NB4 (cell line): ENCODE measurements around the gene KLHL3.

Experiments used
- DNase-seq: peaks from one replicate; pipeline ENCODE4 v3.0.0; 2010; ENCODE audit warnings: low read depth
- H3K4me3 ChIP-seq: one replicate; pipeline ENCODE4 v1.5.1; 2011; ENCODE audit warnings: mild to moderate bottlenecking, low read depth, low read length, moderate library complexity
- CTCF ChIP-seq: IDR thresholded peaks from one replicate; pipeline ENCODE4 v1.5.1; 2012; ENCODE audit warnings: low read depth, low read length
- MYC ChIP-seq: IDR thresholded peaks from 2 replicates; pipeline ENCODE4 v1.6.1; 2011; ENCODE audit warnings: low read depth, low read length
- POLR2A ChIP-seq: IDR thresholded peaks from 2 replicates; pipeline ENCODE4 v1.6.1; 2011; ENCODE audit warnings: mild to moderate bottlenecking; ENCODE audit not compliant: insufficient read length; ENCODE audit errors: extremely low read depth
- TF ChIP-seq, protein P1 (sequence below): IDR thresholded peaks from 2 replicates; pipeline ENCODE4 v1.6.1; 2011; ENCODE audit warnings: low read depth, low read length

KLHL3 gene

DNA sequence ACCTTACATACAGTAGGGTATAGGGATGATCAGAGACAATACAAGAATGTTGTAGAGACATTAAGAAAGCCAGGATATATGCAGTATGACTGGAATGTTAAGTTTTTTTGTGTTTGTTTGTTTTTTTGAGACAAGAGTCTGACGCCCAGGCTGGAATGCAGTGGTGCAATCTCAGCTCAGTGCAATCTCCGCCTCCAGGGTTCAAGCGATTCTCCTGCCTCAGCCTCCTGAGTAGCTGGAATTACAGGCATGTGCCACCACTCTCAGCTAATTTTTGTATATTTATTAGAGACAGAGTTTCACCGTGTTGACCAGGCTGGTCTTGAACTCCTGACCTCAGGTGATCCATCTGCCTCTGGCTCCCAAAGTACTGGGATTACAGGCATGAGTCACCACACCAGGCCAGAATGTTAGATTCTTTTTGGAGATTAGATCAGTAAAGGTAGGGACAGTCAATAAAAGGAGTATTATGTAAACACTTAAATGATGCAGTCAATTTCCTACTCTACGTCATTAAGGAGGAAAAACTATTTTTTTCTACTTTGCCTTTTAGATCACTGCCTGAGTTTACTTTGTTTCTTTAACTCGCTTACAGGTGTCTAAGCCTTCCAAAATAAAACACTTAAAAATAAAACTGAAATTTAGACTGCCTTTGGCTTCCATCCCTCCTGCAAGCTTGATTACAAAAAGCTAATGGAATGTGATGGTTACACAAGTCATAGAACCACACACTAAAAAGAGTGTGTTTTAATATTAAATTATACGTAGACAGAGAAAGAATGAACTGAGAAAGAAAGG lies 25.0 kb upstream of the KLHL3 start:
- no peak overlapping the region for H3K4me3 ChIP-seq
- TF ChIP-seq CTCF (no peak), POLR2A (no peak), MYC (no peak)
- TF ChIP-seq, protein P1, sequence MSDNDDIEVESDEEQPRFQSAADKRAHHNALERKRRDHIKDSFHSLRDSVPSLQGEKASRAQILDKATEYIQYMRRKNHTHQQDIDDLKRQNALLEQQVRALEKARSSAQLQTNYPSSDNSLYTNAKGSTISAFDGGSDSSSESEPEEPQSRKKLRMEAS, result no peak
- DNase-seq, result no peak

GRCh38 chr5:137760294-137760693 lies 24.4 kb upstream of the KLHL3 start:
- no peak for DNase-seq
- no peak overlapping the region for H3K4me3 ChIP-seq
- TF ChIP-seq POLR2A, result no peak

DNA sequence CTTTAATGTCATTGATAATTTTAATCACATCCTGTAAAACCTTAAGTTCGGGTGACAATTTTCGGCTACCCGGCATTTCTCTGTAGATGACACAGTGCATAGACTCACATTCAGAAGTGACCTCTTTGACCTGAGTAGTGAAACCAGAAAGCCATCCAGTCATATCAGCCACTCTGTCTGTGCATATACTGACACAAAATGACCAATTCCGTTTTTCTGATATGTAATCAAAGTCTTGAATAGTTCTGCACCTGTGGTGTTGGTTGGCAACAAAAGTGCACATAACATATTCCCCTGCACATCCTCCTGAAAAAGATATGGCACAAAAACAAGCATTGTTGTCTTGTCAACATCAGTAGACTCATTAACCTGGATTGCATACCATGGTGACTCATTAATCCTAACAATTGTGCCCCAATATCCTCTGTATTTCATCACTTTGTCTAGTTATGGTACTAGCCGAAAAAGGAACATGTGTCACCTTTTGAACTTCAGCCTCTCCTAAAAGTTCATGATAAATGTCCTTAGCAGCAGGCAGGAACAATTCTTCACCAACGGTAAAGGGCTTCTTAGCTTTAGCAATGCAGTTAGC lies 22.9 kb upstream of the KLHL3 start:
- H3K4me3 ChIP-seq, result no peak overlapping the region
- no peak for DNase-seq
- TF ChIP-seq CTCF, result no peak

DNA sequence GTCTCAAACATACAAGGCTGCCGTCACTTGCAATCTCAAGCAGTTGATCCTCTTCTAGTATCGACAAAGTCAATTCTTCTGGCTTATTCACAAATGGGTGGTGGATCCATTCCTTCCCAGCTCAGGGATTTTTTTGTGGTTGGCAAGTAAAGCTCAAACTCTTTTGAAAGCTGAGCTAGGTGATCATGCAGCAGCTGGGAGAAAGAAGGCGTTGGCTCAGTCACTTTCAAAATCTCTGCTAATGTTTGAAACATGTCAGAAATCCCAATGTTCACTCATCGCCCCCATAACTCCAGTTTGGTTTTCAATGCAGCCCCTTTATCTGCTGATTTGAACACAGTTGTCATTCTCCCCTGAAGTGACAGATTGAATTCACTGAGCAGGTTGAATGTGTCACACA lies 22.2 kb upstream of the KLHL3 start:
- DNase-seq, result no peak
- H3K4me3 ChIP-seq, result no peak overlapping the region
- no peak for TF ChIP-seq MYC
- TF ChIP-seq, protein P1, result no peak
- TF ChIP-seq CTCF, result no peak
- no peak for TF ChIP-seq POLR2A

DNA sequence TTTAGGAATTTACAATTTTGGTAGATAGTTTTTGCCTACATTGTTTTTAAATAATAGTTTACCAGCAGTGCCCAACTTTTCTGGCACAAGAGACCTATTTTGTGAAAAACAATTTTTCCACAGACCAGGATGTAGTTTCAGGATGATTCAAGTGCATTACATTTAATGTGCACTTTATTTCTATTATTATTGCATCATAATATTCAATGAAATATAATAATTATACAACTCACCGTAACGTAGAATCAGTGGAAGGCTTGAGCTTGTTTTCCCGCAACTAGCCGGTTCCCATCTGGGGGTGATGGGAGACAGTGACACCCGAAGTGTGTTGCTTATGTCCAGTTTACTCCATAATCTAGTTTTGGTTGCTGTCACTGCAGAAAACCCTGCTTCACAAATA lies 21.7 kb upstream of the KLHL3 start:
- TF ChIP-seq, protein P1, result no peak
- TF ChIP-seq MYC (no peak), POLR2A (no peak), CTCF (no peak)
- H3K4me3 ChIP-seq, result no peak overlapping the region
- no peak for DNase-seq

DNA sequence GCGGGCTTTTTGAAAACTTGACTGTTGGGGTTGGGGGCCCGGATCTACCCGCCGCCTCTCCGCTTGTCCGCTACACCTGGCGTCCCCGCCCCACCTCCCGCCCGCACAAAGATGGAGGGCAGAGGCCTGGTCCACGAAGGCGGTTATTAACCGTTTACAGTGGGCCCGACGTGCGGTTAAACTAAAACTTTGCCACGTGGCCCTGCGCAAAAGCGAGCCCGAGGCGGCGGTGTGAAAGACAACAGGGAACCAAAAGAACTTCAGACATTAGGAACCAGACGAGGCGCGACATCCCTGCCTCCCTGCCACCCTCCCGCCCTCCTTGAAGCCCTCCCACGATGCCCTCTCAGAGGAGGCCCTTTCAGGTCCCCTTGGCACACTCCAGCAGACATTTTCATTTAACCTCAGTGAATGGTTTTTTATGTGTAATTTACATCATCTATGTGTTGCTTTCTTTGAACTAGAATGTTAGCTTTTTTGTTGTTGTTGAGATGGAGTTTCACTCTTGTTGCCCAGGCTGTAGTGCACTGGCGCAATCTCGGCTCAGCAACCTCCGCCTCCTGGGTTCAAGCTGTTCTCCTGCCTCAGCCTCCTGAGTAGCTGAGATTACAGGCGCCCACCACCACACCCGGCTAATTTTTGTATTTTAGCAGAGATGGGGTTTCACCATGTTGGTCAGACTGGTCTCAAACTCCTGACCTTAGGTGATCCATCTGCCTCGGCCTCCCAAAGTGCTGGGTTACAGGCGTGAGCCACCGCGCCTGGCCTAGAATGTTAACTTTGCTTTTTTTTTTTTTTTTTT lies 19.3 kb upstream of the KLHL3 start:
- H3K4me3 ChIP-seq, result peak overlapping the region; percentile 98
- no peak for DNase-seq
- TF ChIP-seq MYC (peak; percentile 61; the same call in 1 of the 2 replicates), POLR2A (no peak), CTCF (no peak)
- TF ChIP-seq, protein P1, result peak; percentile 62
